GM10266 (cell line): ENCODE results near the gene SEMA6A.

Source experiments
- DNase-seq: peaks from one replicate; pipeline ENCODE4 v3.0.0; 2012; ENCODE audit errors: extremely low spot score
- CTCF ChIP-seq: IDR thresholded peaks from 2 replicates; pipeline ENCODE4 v1.5.1; 2012; ENCODE audit warnings: mild to moderate bottlenecking, low read depth; ENCODE audit not compliant: control insufficient read depth, insufficient read depth; ENCODE audit errors: missing control alignments

Gene SEMA6A

GRCh38 chr5:116502138-116502537, 72.5 kb downstream of the SEMA6A start:
- no peak for DNase-seq
- TF ChIP-seq CTCF, result no peak

- DNase-seq, result no peak
- TF ChIP-seq CTCF, result no peak
Measured at GRCh38 chr5:116498503-116499048, 76.0 kb downstream of the SEMA6A start.

- no peak for TF ChIP-seq CTCF
- DNase-seq, result no peak
Measured at GRCh38 chr5:116497631-116498030, 77.0 kb downstream of the SEMA6A start.

GRCh38 chr5:116495786-116496357, 78.8 kb downstream of the SEMA6A start:
- no peak for DNase-seq
- TF ChIP-seq CTCF, result no peak

- DNase-seq, result no peak
- TF ChIP-seq CTCF, result no peak
Measured at GRCh38 chr5:116494784-116495450, 79.7 kb downstream of the SEMA6A start.

GRCh38 chr5:116492776-116493175, 81.8 kb downstream of the SEMA6A start:
- TF ChIP-seq CTCF, result no peak
- no peak for DNase-seq

GRCh38 chr5:116492016-116492623, 82.5 kb downstream of the SEMA6A start:
- DNase-seq, result no peak
- TF ChIP-seq CTCF, result no peak
